Stimulated activated CD4-positive, alpha-beta T cell treated with anti-CD3 and anti-CD28 coated beads, Interleukin-1b, Interleukin-23, amount 100 ng/mL, for 1 hour (primary cell): ENCODE results near the gene KIRREL2.

Source experiments
- DNase-seq, 2 donors: peaks; one replicate each; pipeline ENCODE4 v3.0.0-alpha.2; 2020; ENCODE audit warnings: low read depth in 2 of 2

Gene KIRREL2

DNA sequence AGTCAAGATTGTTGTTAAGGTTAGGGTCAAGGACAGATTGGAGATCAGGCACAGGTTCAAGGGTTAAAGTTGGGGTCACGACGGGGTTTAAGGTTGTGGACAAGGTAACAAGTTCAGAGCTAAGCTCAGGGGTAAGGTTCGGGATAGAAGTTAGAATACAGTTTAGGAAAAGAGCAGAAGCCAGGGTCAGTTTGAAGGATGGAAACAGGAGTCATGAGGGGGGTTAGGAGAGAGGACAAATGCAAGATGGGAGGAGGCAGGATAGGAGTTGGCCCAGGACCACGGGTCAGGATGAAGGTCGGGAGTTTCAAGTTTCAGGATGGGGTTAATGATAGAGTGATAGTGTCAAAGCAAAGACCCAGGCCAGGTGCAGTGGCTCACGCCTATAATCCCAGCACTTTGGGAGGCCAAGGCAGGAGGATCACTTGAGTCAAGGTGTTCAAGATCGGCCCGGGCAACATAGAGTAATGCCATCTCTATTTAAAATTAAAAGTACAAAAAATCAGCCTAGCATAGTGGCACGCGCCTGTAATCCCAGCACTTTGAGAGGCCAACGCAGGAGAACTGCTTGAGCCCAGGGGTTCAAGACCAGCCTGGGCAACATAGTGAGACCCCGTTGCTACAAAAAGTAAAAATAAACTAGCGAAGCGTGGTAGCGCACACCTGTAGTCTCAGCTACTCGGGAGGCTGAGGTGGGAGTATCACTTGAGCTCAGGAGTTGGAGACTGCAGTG lies 12.1 kb upstream of the KIRREL2 start:
- DNase-seq, result no peak

DNA sequence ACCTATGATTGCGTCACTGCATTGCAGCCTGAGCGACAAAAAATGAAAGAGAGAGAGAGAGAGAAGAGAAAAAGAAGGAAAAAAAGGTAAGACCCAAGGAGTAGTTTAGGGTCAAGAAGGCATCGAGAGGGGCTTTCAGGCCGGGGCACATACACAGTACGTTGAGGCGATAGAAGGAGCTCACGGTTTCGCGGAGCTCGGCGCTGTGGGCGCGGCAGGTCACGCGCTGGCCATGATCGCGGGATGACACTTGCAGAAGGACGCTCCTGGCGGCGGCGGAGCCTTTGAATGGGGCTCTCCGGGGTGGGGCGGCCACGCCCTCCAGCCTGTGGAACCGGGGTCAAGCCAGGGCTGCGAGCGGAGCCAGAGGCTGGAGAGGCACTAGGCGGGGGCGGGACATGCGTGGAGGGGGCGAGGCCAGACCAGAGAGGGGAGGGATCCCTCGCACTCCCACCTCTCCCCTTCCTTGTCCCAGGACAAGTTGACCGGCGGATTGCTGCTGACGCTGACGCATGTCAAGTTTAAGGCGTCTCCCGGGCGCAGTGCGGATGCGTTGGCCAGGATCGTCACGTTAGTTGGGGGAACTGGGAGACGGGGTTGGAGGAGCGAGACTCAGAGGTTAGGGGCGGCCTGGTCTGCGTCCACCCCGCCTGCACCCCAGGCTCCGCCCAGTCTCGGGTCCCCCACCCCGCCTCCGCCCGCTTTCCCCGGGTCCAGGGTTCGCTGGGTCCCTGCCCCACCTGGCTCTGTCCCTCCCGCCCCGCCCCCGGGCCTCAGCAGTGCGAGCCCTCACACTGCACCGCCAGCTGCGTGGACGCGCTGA lies 11.3 kb upstream of the KIRREL2 start:
- no peak for DNase-seq

DNA sequence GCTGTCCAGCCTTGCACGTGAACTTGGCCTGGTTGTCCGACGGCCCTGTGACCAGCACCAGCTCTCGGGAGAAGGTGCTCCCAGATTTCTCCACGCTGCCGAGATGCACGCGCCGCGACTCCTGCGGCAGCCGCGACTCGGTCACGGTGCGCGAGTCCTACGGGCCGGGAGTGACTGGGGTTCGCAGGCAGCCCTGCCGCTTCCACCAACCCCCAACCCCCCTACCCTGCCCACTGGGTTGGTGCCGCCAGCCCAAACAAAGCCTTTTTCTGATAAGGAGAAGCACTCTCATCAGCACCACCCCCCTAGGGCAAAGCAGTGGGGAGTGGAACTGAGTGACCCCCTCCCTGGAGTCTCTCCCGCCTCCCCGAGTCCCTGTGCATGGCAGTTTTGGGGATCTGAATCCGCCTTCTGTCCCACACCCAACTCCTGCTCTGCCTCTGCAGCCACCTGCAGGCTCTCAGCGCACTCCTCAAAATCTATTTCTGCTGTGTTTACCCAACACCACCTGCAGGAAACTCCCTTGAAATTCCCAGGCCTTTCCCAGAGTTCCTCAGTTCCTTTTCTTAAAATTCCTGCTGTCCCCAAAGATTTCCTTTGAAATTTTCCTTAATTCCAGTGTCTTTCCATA lies 10.6 kb upstream of the KIRREL2 start:
- no peak for DNase-seq

DNA sequence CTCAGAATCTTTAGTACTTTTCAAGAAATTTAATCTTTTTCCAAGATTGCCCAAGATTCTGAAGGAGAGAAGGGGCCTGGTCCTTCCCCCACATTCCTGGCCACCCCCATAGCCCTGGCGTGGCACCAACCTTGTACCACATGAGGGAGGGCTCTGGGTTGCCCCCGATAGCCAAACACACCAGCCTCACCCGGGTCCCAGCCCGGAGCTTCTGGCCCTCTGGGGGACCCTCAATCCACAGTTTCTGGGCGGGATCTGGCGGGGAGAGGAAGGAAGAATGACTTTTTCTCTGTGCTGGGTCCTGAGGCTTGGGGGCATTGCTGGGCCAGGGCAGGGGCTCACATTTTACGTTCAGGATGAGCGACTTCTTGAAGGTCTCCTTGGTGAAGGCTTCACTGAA lies 8.8 kb upstream of the KIRREL2 start:
- DNase-seq, result no peak

DNA sequence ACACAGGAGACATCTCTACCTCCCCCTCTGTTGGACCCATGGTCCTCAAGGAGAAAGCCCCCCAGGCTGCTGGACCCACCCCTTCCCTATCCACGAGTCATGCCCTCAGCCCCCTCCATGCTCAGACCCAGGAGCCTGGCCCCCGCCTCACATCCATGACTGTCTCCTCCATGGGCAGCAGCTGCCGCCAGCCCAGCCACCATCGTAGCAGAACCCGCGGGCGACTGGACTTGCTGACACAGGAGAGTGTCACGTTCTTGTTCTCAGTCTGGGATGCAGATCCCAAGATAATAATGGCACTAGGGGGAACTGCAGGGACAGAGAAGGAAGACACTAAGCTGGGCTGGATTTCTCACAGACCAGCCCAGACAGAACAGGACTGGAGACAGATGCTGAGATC lies 8.2 kb upstream of the KIRREL2 start:
- DNase-seq, result no peak

DNA sequence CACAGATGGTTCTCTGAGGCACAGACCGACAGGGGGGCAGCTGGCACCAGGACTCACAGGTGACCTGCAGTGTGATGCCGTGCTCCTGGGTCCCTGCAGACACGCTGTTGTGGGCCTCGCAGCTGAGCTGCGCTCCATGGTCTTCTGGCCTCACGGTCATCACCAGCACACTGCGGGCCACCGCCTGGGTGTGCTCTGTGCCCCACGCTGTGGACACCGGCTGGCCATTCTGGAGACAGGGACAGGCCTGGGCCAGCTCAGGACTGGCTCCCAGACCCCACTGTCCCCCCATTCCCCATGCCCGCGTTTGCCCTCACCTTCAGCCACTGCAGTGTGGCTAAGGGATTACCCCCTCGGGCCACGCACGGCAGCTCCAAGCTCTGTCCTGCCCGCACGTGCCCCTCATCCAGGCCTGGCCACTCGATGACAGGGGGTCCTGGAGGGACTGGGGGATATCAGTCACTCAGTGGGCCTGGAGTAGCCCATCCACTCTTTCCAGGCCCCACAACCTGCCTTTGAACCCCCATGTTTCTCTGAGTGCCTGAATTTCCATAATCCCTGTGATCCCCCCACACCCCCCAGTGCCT lies 7.7 kb upstream of the KIRREL2 start:
- no peak for DNase-seq

DNA sequence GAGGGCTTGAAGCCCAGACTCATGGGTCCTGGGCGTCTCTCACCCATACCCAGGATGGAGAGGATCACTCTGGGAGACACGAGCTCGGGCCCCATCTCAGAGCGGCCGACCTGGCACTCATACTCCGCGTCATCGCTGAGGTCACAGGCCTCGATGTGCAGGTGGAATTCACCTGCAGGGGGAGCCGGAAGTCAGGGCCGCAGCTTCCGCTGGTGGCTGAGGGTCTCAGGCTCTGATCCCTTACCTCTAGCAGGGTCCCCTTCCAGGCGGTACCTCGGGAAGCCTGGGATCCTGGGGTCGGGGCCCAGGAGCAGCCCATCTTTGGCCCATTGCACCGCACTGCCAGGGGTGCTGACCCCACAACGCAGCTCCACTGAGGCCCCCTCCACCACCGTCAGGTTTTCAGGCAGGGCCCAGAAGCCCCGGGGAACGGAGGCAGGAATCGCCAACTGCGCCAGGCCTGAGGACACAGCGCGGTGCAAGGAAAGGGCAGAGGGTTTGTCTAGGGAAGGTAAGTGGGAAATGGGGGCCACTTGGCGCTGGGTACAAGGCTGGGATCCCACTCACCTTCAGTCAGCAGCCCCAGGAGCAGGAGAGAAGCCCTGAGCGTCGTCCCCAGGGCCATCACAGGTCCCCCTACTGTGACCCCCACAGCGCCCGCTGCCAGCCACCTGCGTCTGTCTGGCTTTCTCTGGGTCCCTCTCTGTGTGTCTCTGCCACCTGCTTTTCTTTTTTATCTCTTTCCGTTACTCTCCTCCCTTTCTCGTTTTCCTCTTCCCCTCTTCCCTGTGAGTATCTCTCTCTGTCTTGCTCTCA lies 5.3 kb upstream of the KIRREL2 start:
- DNase-seq, result no peak

DNA sequence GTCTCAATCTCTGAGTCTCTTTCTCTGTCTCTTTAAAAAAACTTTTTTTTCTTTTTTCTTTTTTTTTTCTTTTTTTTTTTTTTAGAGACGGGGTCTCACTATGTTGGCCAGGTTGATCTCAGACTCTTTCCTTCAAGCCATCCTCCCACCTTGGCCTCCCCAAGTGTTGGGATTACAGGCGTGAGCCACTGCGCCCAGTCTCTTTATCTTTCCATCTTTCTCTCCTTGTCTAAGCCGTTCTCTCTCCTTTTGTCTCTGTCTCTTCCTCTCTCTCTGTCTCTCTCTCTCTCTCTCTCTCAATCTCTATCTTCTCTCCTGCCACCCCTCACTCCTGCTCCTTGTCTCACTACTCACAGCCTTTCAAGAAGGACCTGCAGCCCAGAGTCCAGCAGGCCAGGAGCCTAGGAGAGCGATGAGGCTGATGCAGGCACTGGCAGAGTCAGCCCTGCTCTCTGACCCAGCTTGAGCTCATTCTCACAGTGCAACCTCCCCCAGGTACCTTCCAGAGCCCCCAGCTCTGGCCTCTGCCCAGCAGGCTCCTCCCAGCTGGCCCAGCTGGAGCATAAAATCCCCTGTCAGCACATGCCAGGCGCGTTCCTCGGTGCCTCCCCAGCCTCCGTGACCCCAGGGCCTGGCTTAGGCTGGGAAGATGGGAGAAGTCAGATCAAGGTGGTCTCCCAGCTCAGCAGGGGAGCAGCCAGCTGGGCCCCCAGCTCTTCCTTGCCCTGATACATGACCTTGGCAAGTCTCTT lies 4.5 kb upstream of the KIRREL2 start, which contains the start of gene NPHS1:
Gene NPHS1, minus strand, starts transcription at position 476 of the 752 bp plus-strand sequence. CDS start 667 bp downstream, outside the sequence.
- no peak for DNase-seq

DNA sequence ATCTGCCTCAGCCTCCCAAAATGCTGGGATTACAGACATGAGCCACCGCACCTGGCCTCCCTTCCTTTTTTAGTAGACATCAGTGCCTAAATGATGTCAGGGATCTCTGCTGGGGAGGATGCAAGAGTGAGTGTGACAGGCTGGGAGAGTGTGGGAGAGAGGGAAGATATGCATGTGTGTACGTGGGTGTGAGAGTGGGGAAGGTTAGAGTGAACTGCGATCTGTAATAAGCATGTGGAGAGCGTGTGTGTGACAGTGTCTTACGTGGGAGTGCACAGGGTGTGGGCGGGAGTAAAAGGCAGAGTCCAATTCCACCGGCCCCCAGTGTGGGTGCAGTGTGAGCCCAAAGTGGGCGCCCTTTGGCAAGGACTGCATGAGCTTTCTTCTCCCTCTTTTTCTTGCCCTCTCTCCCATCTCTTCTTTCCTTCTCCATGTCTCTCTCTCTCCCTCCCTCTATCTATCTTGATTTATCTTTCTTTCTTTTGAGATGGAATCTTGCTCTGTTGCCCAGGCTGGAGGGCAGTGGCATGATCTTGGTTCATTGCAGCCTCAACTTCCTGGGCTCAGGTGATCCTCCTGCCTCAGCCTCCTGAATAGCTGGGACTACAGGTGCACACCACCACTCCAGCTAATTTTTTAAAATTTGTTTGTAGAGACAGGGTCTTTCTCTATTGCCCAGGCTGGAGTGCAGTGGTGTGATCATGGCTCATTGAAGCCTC lies 3.5 kb upstream of the KIRREL2 start:
- no peak for DNase-seq

DNA sequence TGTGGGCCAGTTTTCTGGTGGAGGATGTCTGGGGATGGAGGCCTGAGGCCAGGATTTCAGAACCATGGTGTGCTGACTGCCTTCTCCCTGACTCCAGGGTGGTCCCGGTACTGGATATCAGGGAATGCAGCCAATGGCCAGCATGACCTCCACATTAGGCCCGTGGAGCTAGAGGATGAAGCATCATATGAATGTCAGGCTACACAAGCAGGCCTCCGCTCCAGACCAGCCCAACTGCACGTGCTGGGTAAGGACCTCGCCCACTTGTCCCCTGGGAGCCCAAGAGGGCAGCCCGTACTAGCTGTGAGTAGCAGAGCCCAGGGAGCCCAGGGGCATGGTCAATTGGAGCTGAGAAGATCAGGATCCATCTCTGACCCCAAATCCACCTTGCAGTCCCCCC lies 1.6 kb downstream of the KIRREL2 start:
- DNase-seq, result no peak

DNA sequence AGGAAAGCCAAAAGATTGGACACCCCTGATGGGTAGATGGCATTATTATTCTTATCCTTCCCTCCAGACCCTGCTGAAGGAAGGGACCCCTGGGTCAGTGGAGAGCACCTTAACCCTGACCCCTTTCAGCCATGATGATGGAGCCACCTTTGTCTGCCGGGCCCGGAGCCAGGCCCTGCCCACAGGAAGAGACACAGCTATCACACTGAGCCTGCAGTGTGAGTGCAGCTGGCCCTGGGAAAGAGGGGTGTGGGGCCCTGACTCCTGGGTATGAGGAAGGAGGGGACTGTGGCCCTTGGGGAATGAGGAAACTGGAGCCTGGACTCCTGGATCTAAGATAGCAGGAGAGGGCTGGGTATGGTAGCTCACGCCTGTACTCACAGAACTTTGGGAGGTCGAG lies 2.7 kb downstream of the KIRREL2 start:
- DNase-seq, result no peak

DNA sequence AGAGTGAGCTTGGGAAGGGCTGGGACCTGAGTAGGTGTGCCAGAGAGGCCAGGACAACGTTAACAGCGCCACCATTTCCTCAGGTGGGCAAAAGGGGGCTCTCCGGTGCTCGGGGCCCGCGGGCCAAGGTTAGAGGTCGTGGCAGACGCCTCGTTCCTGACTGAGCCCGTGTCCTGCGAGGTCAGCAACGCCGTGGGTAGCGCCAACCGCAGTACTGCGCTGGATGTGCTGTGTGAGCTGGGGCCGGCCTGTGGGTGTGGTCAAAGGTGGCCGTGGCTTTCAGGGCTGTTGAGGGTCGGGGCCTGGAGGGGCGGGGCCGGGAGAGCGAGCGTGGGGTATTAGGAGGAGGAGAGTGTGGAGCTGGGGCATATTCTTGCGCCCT lies 3.7 kb downstream of the KIRREL2 start:
- no peak for DNase-seq

DNA sequence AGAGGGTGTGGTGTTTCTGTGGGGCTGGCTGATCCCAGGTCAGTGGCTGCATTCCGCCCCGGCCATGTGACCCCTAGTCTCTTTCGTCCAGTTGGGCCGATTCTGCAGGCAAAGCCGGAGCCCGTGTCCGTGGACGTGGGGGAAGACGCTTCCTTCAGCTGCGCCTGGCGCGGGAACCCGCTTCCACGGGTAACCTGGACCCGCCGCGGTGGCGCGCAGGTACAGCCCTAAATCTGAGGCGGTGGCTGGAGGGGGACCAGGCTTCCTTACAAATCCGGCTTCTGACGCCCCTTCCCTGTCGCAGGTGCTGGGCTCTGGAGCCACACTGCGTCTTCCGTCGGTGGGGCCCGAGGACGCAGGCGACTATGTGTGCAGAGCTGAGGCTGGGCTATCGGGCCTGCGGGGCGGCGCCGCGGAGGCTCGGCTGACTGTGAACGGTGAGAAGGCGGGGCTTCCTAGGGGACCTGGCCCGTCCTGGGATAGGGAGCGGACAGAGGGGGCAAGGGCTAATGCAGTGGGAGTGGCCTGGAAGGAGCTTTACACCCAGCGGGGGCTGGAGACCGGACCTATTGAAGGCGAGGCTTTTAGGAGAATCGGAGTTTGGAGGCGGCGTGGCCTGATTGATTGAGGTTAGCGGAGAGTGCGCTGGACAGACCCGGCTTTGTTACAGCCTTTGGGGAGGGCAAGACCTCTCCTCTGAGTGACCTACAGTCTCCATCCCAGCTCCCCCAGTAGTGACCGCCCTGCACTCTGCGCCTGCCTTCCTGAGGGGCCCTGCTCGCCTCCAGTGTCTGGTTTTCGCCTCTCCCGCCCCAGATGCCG lies 4.3 kb downstream of the KIRREL2 start:
- DNase-seq, result no peak

DNA sequence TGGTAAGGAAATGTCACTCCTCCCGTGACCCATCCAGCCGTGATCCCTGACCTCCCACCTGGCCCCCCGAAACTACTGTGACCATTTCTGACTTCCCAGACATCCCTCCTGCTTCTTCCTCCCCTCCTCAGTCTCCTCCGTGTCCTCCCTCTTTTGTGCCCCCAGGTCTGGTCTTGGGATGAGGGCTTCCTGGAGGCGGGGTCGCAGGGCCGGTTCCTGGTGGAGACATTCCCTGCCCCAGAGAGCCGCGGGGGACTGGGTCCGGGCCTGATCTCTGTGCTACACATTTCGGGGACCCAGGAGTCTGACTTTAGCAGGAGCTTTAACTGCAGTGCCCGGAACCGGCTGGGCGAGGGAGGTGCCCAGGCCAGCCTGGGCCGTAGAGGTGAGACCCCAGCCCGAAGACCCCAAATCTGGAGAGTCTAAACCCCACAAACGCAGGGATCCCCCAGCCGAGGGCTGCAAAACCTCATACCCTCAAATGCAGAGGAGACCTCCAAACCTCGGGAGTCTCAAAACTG lies 5.0 kb downstream of the KIRREL2 start:
- no peak for DNase-seq

DNA sequence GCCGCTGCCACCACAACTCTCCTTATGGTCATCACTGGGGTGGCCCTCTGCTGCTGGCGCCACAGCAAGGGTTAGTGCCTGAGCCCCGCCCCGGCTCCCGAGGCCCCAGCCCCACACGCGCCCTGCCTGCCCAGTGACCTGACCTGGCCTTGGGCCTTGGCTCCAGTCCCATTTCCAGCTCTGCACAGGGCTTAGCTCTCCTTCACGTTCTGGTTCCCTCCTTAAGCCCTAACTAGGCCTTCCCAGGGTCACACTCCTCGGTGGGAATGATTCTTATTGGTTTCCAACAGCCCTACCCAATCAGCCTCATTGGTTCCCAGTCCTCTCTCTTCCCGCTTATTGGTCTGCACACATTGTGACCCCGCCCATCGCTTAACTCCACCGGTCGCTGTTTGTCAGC lies 5.8 kb downstream of the KIRREL2 start:
- no peak for DNase-seq

DNA sequence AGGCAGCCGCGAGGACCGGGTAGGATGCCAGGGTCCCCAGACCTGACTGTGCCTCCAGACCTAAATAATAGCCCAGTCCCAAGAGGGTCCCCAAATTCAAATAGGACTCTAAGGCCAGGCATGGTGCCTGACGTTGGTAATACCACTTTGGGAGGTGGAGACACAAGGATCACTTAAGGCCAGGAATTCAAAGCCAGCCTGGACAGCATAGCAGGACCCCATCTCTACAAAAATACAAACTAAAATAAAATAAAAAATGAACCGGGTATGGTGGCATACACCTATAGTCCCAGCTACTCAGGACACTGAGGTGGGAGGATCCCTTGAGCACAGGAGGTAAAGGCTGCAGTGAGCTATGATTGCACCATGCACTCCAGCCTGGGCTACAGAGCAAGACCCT lies 6.3 kb downstream of the KIRREL2 start:
- DNase-seq, result no peak

DNA sequence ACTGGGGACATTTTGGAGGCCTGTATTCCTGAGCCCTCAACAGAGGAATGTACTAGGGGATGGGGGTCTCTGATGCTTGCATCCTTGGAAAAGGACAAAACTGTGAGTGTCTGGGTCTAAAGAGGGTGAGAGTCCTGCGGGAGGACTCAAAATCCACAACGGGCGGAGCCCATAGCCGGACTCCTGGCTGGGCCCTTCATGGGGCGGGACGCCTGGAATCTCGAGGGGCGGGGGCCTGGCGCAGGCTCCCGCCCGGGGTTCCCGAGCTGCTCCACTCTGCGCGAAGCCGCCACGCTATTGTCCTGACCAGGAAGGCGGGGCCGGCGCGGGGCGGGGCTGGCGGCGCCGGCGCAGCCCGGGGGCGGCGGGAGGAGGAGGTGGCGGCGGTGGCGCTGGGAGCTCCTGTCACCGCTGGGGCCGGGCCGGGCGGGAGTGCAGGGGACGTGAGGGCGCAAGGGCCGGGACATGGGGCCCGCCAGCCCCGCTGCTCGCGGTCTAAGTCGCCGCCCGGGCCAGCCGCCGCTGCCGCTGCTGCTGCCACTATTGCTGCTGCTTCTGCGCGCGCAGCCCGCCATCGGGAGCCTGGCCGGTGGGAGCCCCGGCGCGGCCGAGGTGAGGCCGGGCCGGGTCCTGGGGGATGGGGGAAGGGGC lies 11.6 kb downstream of the KIRREL2 start, which contains the start of gene APLP1:
Gene APLP1, plus strand, starts transcription at position 403 of the 651 bp plus-strand sequence. Its CDS starts 63 bp downstream, at position 466.
- DNase-seq, result peak in 1 of 2 donors; percentile 57

DNA sequence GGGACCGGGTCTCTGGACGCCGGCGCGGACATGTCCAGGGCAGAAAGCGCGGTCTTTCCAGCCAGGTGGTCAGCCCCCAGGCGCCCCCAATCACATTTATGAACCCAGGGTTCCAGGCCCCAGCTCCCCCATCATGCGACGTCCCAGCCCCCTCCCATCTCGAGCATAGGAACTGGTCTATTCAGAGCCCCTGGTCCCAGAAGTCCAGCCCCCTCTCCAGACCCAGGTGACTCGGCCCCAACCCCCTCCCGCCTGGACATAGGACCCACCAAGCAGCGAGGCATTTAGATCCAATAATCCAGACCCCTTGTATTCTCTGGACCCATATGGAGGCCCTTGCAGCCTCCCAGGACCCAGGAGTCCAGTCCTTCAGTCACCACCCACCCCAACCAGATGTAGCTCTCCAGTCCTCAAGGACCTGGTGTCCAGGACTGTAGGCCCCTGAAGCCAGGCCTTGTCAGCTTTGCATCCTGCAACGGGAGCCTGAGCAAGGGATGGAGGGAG lies 12.2 kb downstream of the KIRREL2 start:
- no peak for DNase-seq
